ENCODE results near the gene SPRTN.

SPRTN gene

DNA sequence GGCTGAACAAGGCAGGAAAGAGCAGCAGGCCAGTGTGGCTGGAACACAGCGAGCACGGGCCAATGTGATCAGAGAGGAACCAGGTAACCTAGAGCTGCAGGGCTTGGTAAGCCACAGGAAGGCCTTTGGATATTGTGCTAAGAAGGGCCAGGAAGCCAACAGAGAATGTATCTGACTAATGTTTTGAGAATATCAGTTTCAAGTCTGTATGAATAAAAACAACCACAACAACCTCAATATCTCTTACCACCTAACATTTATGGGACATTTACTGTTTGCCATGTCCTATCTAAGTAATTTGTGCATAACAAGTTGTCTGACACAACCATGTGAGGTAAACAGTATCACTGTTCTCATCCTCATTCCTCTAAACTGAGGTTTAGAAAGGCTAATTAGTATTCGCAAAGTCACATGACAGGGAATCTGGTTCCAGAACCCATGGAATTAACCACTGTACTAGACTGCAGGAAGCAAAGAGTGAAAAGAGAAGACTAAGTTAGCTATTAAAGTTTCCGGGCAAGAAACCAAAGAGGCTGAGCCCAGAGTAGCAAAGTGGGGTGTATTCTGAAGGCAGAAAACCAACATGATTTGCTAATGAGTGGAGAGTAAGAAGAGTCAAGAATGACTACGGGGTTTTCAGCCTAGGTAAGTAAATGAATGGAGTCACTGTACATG is 38.9 kb downstream of the SPRTN start:
- no peak for DNase-seq

DNA sequence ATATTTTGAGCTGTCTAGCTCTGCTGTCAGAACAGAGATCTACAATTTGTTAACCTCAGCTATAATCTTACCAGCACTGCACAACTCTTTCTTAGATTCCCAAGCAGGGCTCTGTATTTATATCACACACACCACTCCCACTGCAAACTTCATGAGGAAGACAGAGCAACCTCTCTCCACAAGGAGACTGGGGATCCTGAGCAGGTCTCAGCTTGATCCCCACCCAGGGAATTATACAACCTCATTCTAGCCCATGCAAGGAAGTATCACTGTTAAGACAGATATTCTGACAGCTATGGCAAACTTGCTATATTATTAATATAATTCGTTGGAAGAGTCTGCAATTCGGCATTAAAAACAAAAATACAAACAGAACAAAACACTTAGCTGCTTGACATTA is 43.6 kb downstream of the SPRTN start:
- no peak for DNase-seq

DNA sequence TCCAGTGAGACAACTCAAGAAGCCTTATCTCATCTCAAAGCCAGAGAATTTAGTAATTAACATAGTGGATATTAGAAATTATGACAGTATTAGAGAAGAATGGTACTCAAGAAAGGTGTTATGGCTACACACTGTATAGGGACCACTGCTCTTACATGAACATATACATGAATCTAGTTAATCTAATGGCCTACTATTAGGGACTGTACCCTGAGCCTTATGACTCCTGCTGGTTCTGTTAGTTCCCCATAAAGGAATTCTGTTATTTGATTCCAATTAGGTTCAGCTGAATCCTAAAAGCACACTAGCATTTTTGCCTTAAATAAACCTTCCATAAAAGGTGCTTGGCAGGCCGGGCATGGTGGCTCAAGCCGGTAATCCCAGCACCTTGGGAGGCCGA is 44.3 kb downstream of the SPRTN start:
- no peak for DNase-seq

DNA sequence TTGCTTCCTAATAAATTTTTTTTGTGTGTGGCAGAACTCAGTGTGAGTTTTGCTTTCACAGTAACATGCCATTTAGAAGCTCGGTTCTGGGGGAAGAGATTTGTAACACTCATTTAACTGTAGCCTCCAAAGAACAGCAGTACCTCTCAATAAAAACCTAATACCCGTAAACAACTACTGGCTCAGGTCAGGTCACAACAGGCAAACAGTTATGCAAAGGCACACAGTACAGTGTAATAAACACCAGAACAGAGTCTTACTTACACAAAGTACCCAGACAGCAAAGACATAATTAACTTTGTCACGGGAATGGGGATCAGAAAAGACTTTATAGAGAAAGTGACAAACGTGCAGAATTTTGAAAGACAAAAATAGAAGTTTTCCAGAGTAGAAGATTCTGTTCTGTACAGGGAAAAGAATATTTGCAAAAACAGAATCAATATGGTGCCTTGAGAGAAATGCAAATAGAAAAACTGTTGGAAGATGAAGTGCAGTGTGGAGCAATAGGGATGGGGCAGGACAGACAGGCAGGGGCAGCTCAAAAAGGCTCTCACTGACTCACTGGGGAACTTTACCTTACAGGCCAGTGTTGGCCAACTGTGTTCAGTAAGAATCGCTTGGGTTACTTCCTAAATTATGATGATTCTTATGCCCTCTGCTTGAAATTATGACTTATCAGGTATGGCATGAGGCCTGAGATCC is 45.2 kb downstream of the SPRTN start:
- no peak for DNase-seq

DNA sequence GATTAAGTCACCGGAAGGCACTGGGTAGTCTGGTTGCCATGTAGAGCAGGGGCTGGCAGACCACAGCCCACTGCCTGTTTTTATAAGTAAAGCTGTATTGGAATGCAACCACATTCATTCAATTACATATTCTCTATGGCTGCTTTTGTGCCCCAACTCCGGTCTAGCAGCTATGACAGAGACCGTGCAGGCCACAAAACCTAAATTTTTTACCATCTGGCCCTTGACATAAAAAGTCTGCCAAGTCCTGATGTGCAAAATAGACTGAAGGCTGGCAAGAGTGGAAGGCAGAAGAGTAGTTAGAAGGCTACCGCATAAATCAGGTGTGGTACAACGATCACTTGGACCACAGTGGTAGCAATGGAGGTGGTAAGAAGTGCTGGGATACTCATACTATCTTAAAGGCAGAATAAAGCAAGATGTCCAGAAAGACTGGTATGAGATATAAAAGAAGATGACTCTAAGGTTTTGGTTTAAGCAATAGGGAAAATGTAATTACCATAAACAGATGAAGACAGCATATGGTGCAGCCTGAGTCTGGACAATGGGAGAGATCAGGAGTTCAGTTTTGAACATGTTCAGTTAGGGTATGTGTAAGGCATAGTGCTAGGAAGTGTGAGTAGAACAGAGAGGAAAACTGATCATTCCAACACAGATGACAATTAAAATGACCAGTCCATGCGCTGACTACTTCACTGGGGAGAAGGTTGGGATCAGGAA is 46.8 kb downstream of the SPRTN start:
- DNase-seq, result no peak

DNA sequence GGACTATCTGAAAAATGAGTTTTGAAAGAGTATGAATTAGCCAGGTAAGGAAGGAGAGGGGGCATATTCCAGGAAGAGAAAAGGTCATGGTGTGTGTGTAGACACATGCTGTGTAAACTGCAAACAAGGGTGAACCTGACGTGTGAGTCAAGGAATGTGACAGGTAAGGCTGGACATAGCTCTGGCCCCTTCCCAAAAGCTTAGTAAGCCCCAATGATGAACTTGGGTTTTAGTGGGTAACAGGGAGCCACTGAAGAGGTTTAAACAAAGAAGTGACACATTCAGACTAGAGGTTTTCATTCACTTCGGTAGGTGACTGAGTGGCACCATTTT is 47.3 kb downstream of the SPRTN start:
- no peak for DNase-seq

DNA sequence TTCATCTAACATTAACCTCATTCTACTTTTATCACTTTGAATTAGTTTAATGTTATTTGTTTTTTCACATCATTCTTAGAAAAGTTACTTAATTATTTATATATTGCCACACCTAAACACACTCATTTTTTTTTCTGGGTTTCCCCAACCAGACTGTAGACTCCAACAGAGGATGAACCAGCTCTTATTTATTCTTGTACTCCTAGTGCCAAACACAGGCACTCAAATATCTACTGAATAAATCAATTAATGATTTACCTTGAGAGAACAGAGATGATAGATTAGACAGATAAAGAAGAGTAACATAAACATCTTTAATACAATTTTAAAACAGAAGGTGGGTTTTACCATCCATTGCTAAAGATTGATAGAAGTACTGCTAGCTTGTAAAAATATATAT is 48.4 kb downstream of the SPRTN start:
- DNase-seq, result no peak

DNA sequence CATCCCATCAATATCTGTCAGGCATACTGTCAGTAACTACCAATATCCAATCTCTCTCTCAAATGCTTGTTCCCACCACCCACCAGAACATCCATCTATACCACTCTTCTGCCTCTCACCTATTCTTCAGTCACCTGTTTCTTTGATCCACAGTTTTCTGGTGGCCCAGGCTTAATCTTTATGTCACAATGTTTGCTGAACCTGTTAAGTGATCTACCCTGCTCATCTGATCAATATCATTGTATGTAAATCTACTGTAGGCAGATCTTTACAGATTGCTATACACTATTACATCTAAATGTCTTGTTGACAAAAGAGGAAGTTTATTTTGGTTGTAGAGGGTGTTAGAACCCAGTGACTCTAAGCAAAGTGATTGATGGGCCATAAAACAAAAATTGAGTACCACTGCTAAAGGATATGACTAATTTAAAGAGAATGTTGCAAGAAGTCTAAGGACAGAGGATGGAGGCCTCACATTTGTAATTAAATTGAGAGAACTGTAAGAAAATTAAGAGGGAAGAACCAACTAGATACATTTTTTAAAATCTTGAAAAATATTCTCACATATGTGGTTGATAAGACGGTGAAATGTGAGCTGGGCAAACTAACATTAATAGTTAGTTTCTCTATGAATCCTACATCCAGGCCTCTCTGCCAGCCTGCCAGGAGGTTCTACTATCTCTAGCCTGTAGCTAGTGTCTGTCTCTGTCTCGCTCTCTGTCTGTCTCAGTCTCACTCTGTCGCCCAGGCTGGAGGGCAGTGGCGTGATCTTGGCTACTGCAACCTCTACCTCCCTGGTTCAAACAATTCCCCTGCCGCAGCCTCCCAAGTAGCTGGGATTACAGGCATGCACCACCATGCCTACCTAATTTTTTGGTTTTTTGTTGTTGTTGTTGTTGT is 49.9 kb downstream of the SPRTN start:
- DNase-seq, result no peak

DNA sequence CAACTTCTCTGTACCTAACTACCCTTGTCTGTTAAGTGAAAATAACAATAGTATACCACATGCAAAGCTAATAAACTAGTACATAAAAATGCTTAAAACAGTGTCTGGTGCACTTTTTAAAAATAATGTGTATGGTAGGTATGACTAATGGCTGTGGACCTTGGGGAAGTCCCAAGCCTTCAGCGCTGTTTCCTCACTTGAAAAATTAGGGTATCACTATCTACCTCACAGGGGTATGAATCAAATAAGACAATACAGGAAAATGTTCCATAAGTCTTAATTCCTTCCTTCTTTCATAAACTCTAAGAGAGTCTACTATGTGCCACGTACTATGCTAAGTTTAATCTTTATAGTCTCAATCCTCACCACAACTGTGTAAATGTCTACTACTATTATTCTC is 52.0 kb downstream of the SPRTN start:
- DNase-seq, result no peak

DNA sequence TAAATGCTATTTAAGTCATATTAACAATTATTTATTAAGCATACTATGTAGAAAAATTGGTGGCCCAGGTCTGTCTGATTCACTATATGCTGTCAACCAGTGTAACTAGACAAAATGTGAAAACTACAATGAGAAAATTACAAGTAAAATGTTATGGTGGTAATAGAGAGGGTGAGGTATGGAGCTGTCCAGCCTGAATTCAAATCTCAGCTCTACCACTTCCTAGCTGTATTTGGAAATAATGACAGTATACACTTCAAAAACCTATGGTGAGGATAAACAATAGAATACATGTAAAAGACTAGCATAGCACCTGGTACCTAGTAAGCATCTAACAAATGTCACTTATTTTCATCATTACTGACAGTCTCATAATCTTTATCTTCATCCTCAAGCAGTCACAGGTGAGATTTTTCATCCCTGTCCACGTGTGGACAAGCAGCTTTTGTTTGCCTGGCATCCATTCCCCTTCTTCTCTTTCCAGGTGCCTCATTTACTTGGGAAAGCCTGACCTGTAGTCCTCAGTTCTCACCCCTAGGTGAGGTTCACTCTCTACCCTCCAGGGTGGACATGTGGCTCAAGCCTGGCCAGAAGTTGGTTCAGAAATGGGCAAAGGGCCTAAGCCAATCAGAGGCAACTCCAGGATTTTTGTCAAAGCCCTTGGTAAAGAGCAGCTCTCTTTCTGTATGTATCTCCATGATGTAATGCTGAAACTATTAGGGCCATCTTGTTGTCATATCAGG is 54.5 kb downstream of the SPRTN start:
- no peak for DNase-seq

DNA sequence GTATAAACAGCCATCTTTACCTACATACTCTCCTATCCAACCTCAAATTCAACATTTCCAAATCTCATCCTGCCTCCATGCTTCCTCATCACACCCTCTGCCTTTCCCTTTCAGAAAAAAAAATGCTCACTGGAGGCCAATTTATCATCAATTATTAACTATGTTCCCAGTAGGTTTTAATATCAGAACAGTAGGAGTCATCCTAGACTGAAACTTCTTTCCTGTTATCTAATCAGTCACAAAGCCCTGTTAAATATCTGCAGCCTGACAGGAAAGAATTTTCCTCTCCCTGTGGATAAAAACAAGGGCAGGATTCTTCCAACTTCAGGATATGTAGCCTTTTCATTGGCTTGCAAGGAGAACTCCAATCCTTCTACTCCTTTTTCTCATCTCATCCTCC is 55.6 kb downstream of the SPRTN start:
- no peak for DNase-seq

DNA sequence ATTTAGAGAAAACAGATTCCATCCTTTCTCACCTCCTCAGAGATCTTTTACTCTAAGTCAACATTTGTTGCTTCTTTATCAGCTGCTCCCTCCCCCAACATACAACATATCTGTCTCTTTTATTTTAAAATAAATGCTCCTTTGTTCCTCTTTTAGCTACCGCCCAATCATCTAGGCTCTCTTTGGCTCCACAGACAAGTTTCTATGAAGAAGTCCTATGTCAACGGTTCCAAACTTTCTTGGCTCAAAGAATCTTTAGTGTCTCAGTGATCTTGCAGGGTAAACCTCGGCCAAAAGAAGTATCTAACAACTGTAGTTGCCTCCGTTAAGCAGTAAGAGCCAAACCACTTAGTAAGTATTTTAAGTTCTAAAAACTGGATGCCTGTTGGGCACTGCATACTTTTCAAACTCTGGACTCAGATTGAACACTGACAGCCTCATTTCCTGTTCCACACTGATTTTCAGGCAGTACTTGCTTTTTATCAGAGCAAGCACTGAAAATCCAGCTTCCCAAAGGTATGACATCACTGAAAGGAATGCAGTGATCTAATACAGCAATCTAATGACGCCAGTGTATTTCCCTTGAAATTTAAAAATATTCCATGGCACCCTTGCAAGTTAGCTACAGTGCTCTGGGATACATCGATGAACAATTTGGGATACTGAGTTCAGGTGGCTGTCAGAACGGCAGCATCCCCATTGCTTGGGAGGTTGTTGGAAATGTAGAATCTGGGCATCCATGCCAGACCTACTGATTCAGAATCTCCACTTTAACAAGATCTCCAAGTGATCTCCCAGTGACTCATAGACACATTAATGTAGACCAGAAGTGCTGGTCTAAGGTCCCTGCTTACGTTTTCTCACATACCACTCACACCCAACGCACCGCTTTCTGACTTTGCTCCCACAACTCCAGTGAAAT is 57.2 kb downstream of the SPRTN start:
- DNase-seq, result no peak

DNA sequence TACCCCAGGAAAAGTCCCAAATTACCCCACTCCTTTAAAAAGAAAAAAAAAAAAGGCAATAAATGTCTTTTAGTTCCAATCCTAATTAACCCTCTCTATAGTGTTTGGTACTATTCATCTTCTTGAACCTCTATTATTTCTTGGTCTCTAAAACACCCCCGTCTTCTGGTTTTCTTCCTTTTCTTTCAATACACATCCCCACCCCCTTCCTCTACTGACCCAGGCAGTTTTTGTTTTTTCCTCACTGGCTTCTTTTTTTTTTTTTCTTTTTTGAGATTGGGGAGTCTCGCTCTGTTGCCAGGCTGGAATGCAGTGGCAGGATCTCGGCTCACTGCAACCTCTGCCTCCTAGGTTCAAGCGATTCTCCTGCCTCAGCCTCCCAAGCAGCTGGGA is 57.9 kb downstream of the SPRTN start:
- no peak for DNase-seq

DNA sequence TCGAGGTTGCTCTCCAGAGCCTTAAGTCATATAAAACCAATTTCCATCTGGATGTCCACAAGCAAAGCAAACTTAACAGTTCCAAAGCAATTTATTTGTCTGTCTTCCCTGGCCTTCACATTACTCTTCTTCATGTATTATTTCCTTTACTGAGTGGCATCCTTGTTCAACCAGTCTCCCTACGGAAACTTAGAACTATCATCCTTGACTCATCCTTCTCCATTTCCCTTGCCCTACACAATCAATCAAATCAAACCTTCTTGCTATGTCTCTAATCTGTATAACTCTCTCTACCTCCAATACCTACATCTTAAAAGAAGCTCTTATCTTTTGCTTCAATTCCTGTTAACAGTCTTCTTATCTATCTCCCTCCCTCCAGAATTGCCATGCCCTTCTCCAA is 58.5 kb downstream of the SPRTN start:
- DNase-seq, result no peak

DNA sequence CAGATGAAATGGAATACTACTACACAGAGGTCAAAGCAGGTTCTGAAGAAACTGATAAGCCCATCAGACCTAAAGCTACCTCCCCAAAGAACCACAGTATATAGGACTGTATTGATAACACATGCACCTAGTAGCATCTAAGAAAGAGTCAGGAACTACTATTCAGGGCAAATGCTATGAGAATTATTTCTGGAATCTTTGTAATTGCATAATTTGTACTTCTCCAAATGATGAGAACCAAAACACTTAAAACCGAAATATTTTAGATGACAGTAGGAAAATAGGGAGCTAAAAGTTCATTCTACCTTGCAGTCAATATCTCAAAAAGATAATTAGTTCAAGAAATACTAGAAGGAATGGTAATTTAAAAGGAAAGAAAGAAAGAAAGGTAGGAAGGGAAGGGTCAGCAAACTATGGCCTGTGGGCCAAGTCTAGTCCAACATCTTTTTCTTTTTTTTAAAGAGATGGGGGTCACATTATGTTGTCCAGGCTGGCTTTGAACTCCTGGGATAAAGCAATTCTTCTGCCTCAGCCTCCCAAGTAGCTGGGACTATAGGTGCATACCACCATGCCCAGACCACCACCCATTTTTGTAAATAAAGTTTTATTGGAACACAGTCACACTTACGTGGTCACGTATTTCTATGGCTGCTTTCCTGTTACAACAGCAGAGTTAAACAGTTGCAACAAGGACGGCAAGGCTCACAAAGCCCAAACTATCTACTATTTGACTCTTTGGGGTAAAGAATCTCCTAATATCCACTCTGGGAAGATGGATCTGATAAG is 60.0 kb downstream of the SPRTN start:
- DNase-seq, result no peak

DNA sequence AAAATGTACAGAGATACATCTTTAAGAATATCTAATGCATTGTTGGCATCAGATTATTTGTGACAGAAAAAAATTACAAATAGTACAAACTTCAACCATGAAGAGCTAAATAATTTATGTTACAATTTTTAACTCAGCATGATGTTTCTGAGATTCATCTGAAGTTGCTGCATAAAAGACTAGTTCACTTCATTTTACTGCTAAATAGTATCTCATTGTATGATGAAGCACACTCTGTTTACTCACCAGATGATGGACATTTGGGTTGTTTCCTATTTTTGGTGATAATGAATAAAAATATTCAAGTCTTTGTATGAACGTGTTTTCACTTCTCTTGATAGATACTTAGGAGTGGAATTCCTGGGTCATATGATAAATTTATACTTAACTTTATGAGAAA is 63.4 kb downstream of the SPRTN start:
- no peak for DNase-seq

DNA sequence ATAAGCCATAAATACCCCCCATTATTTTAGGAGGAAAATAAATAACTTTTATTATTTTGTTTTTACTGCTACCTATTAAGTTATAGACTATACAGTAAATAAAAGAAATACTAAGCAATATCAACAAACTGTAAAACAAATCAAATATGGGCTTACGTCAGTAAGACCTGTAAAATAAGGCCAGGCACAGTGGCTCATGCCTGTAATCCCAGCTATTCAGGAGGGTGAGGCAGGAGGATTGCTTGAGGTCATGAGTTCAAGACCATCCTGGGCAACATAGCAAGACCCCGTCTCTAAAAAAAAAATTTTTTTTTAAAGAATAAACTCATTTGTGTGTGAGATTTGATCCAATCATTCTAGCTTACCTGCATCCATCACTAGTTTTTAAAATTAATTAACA is 66.2 kb downstream of the SPRTN start:
- DNase-seq, result no peak
